IMR-90 (cell line): ENCODE data around the gene ISM1. TPM values are rescaled to one million over a fixed set of nuclear protein-coding genes. Genes with fewer than 3 reads are reported as not detected.

Experiments
- ATAC-seq: fragments of 200-7000 bp; cut with Tn5 transposase; 2 replicates; pipeline ENCODE4 v1.9.1; 2020; ENCODE audit warnings: low read depth, mild to moderate bottlenecking, moderate library complexity
- BruUV-seq: library from RNA; stranded (reverse); fragments of 400-500 nt; replicated peaks from 2 replicates; lab custom pipeline; 2021; lab: Mats Ljungman, UMichigan
- CTCF ChIA-PET: fragments of 300-600 bp; formaldehyde crosslinking; extraction: SDS; loops from one replicate; lab custom pipeline; 2021; ENCODE audit warnings: antibody characterized with exemption; lab: Yijun Ruan, JAX
- POLR2A ChIA-PET: fragments of 300-600 bp; sonication (Branson Sonifier 250); formaldehyde crosslinking; loops from one replicate; lab custom pipeline; 2022; ENCODE audit warnings: antibody characterized with exemption; ENCODE audit not compliant: unreplicated experiment; lab: Charles Lee
- DNase-seq: peaks from one replicate; pipeline ENCODE4 v3.0.0; 2013
- H2AFZ ChIP-seq: replicated peaks from 2 replicates; pipeline ENCODE3; 2013; ENCODE audit warnings: low read length, mild to moderate bottlenecking; ENCODE audit not compliant: poor library complexity
- H2AK5ac ChIP-seq: 2 replicates; pipeline ENCODE4 v1.6.1; 2013; ENCODE audit warnings: low read depth, low read length, inconsistent platforms
- H2AK9ac ChIP-seq: replicated peaks from 2 replicates; pipeline ENCODE3; 2013; ENCODE audit warnings: mild to moderate bottlenecking, low read depth, low read length, moderate library complexity; ENCODE audit not compliant: poor library complexity
- H2BK120ac ChIP-seq: 2 replicates; pipeline ENCODE4 v1.6.1; 2013; ENCODE audit warnings: low read depth, low read length, inconsistent platforms
- H2BK15ac ChIP-seq: 3 replicates; pipeline ENCODE4 v1.6.1; 2013; ENCODE audit warnings: low read depth, low read length, inconsistent platforms
- H2BK20ac ChIP-seq: 2 replicates; pipeline ENCODE4 v1.6.1; 2013; ENCODE audit warnings: low read depth, mild to moderate bottlenecking, inconsistent platforms, low read length, moderate library complexity
- H2BK5ac ChIP-seq: 2 replicates; pipeline ENCODE4 v1.6.1; 2013; ENCODE audit warnings: mild to moderate bottlenecking, low read depth, low read length, inconsistent platforms; ENCODE audit not compliant: poor library complexity, severe bottlenecking
- H3K14ac ChIP-seq: replicated peaks from 2 replicates; pipeline ENCODE4 v1.6.1; 2013; ENCODE audit warnings: low read depth, low read length, inconsistent platforms
- H3K18ac ChIP-seq: 2 replicates; pipeline ENCODE4 v1.6.1; 2013; ENCODE audit warnings: low read depth, low read length, control low read depth
- H3K23ac ChIP-seq: 2 replicates; pipeline ENCODE4 v1.6.1; 2013; ENCODE audit warnings: low read depth, low read length, inconsistent platforms
- H3K27ac ChIP-seq: 2 replicates; pipeline ENCODE4 v1.5.1; 2013; ENCODE audit warnings: mild to moderate bottlenecking, control low read depth, low read length; ENCODE audit not compliant: insufficient read depth
- H3K27me3 ChIP-seq: 2 replicates; pipeline ENCODE4 v1.6.1; 2013; ENCODE audit warnings: low read length; ENCODE audit not compliant: control insufficient read depth, insufficient read depth
- H3K36me3 ChIP-seq: 2 replicates; pipeline ENCODE4 v1.6.1; 2013; ENCODE audit warnings: low read length, mixed read lengths; ENCODE audit not compliant: control insufficient read depth, insufficient read depth
- H3K4ac ChIP-seq: 2 replicates; pipeline ENCODE4 v1.6.1; 2013; ENCODE audit warnings: low read depth, low read length, inconsistent platforms
- H3K4me1 ChIP-seq: 2 replicates; pipeline ENCODE4 v1.6.1; 2013; ENCODE audit warnings: low read length, mixed read lengths; ENCODE audit not compliant: control insufficient read depth, insufficient read depth
- H3K4me2 ChIP-seq: 2 replicates; pipeline ENCODE4 v1.6.1; 2013; ENCODE audit warnings: low read depth, mild to moderate bottlenecking, control low read depth, low read length, moderate library complexity
- H3K4me3 ChIP-seq: 2 replicates; pipeline ENCODE4 v1.5.1; 2013; ENCODE audit warnings: low read depth, mild to moderate bottlenecking, control low read depth, low read length, moderate library complexity; ENCODE audit not compliant: insufficient read depth
- H3K56ac ChIP-seq: 2 replicates; pipeline ENCODE4 v1.6.1; 2013; ENCODE audit warnings: low read length, inconsistent platforms; ENCODE audit not compliant: insufficient read depth; ENCODE audit errors: extremely low read depth
- H3K79me1 ChIP-seq, 2 experiments: 2 replicates each; pipeline ENCODE4 v1.6.1; 2013; ENCODE audit warnings: low read length in 2 of 2, inconsistent platforms in 1 of 2, low read depth in 1 of 2
- H3K9ac ChIP-seq: 2 replicates; pipeline ENCODE4 v1.6.1; 2013; ENCODE audit warnings: low read depth, low read length, control low read depth
- H3K9me1 ChIP-seq: 2 replicates; pipeline ENCODE4 v1.6.1; 2013; ENCODE audit warnings: low read length, inconsistent platforms; ENCODE audit not compliant: insufficient read depth
- H3K9me3 ChIP-seq: 2 replicates; pipeline ENCODE4 v1.6.1; 2013; ENCODE audit warnings: low read length; ENCODE audit not compliant: control insufficient read depth, insufficient read depth
- H4K20me1 ChIP-seq: 2 replicates; pipeline ENCODE4 v1.6.1; 2013; ENCODE audit warnings: low read length, inconsistent platforms; ENCODE audit not compliant: insufficient read depth
- H4K5ac ChIP-seq: 2 replicates; pipeline ENCODE4 v1.6.1; 2013; ENCODE audit warnings: mild to moderate bottlenecking, low read depth, low read length, control low read depth
- H4K8ac ChIP-seq, 2 experiments: 2 replicates each; pipeline ENCODE4 v1.6.1; 2013; ENCODE audit warnings: low read depth in 2 of 2, low read length in 2 of 2, control low read depth in 1 of 2, inconsistent platforms in 1 of 2
- H4K91ac ChIP-seq: 2 replicates; pipeline ENCODE4 v1.6.1; 2013; ENCODE audit warnings: low read depth, low read length, inconsistent platforms; ENCODE audit not compliant: insufficient read depth
- BHLHE40 ChIP-seq: fragments of 150-350 bp; IDR thresholded peaks from 2 replicates; pipeline ENCODE4 v1.6.1; 2016; ENCODE audit warnings: mild to moderate bottlenecking, low read depth, low read length
- ELK1 ChIP-seq: fragments of 150-350 bp; IDR thresholded peaks from 2 replicates; pipeline ENCODE4 v1.6.1; 2016; ENCODE audit warnings: low read depth, mild to moderate bottlenecking, low read length, moderate library complexity, borderline replicate concordance
- FOS ChIP-seq: fragments of 150-350 bp; IDR thresholded peaks from 2 replicates; pipeline ENCODE4 v1.6.1; 2016; ENCODE audit warnings: low read depth, low read length
- MAFK ChIP-seq: IDR thresholded peaks from 2 replicates; pipeline ENCODE4 v1.6.1; 2012; ENCODE audit warnings: low read depth, low read length, improper control_type of control experiment
- MAZ ChIP-seq: IDR thresholded peaks from 2 replicates; pipeline ENCODE4 v1.6.1; 2012; ENCODE audit warnings: low read depth, mild to moderate bottlenecking, low read length, improper control_type of control experiment, moderate library complexity, borderline replicate concordance
- MXI1 ChIP-seq: IDR thresholded peaks from 2 replicates; pipeline ENCODE4 v1.6.1; 2012; ENCODE audit warnings: low read depth, mild to moderate bottlenecking, low read length, moderate library complexity, borderline replicate concordance
- POLR2A ChIP-seq: IDR thresholded peaks from 2 replicates; pipeline ENCODE4 v1.6.1; 2012; ENCODE audit warnings: mild to moderate bottlenecking, low read depth, low read length
- RAD21 ChIP-seq: IDR thresholded peaks from 2 replicates; pipeline ENCODE4 v1.6.1; 2012; ENCODE audit warnings: low read length, improper control_type of control experiment
- RCOR1 ChIP-seq: IDR thresholded peaks from 2 replicates; pipeline ENCODE4 v1.6.1; 2012; ENCODE audit warnings: mild to moderate bottlenecking, low read length, improper control_type of control experiment; ENCODE audit not compliant: insufficient replicate concordance
- RFX5 ChIP-seq: IDR thresholded peaks from 2 replicates; pipeline ENCODE4 v1.8.0; 2012; ENCODE audit warnings: low read depth, mild to moderate bottlenecking, low read length, moderate library complexity
- SMC3 ChIP-seq: fragments of 150-350 bp; IDR thresholded peaks from 2 replicates; pipeline ENCODE4 v1.6.1; 2016; ENCODE audit warnings: low read depth, mild to moderate bottlenecking, antibody characterized with exemption, low read length, moderate library complexity
- WGBS, 2 experiments: methylation state at CpG; one replicate each; pipeline versions ENCODE4 v1.1.5 to v1.1.7; 2013; ENCODE audit warnings: missing lambda C conversion rate in 2 of 2; ENCODE audit not compliant: insufficient read length in 1 of 2; ENCODE audit errors: extremely low coverage in 2 of 2; 5-methylcytosine and 5-hydroxymethylcytosine counted together
- dilution Hi-C: fragments of 300-500 bp; cut with HindIII; formaldehyde crosslinking; loops from one replicate; pipeline ENCODE4 v1.14.3; 2018; ENCODE audit warnings: low sequenced_read_pairs; ENCODE audit not compliant: unreplicated experiment
- in situ Hi-C: fragments of 300-500 bp; cut with MboI; formaldehyde crosslinking; loops from 3 replicates; pipeline ENCODE4 v1.14.3; 2019; ENCODE audit warnings: low sequenced_read_pairs, inconsistent platforms, mixed read lengths
- intact Hi-C: fragments of 100-400 bp; cut with micrococcal nuclease; formaldehyde crosslinking; loops from 2 replicates; pipeline ENCODE4 v1.10.0; 2022
- polyA plus RNA-seq, 3 experiments: library from polyadenylated mRNA; depleted of rRNA; stranded (reverse); fragments of >200 nt; gene quantifications; 2 replicates each; pipeline ENCODE4 v1.2.3, GENCODE V29; 2012; ENCODE audit warnings: low replicate concordance in 1 of 3
- total RNA-seq: library from RNA; depleted of rRNA; stranded (reverse); fragments of >200 nt; gene quantifications from 2 replicates; pipeline ENCODE4 v1.2.3, GENCODE V29; 2012

Gene ISM1
- total and polyA plus RNA-seq, 2 of the 4 experiments (the other 2 are of a cell fraction): not detected

- in situ Hi-C loops: no loop called here
- Histone ChIP-seq H2AK5ac (no peak overlapping the region), H3K36me3 (no peaks in the 10 kb centered on the region), H4K8ac (no peak overlapping the region), H2BK15ac (no peak overlapping the region), H3K4me1 (no peaks in the 10 kb centered on the region), H3K27ac (no peak overlapping the region), H3K4me3 (no peak overlapping the region), H4K20me1 (no peaks in the 10 kb centered on the region), H4K91ac (no peak overlapping the region), H3K14ac (no peak overlapping the region), H3K4me2 (no peak overlapping the region), H4K5ac (no peak overlapping the region), H2BK120ac (no peak overlapping the region), H2AK9ac (no peak overlapping the region), H2AFZ (no peak overlapping the region), H3K56ac (no peak overlapping the region), H3K4ac (no peak overlapping the region), H2BK20ac (no peak overlapping the region), H2BK5ac (no peak overlapping the region), H3K9ac (no peak overlapping the region), H3K9me1 (no peaks in the 10 kb centered on the region), H3K18ac (no peak overlapping the region), H3K9me3 (no peaks in the 10 kb centered on the region), H3K23ac (no peak overlapping the region), H3K79me1 (no peaks in the 10 kb centered on the region), H3K27me3 (peaks cover 3% of the 10 kb centered on the region; the same call in 1 of the 2 replicates)
- WGBS, 2 experiments: no CpG with 5 or more reads among the region's 1 CpG
- ATAC-seq (no peak), DNase-seq (no peak)
- BruUV-seq: no TSS peak
- ChIA-PET POLR2A (no interaction called here), CTCF (no interaction called here)
- dilution Hi-C loops: no loop called here
- TF ChIP-seq FOS (no peak), MAFK (no peak), MAZ (no peak), RCOR1 (no peak), BHLHE40 (no peak), RFX5 (no peak), ELK1 (no peak), POLR2A (no peak), SMC3 (no peak), RAD21 (no peak), MXI1 (no peak)
- intact Hi-C loops: no loop called here
These were observed 49.1 kb downstream of the ISM1 start for GRCh38 chr20:13270211-13270610.
